GM12891 (cell line): ENCODE data around the gene GABBR2.

Source experiments
- PAX5 ChIP-seq: IDR thresholded peaks from 2 replicates; pipeline ENCODE4 v1.6.1; 2011; ENCODE audit warnings: low read length, moderate library complexity, mild to moderate bottlenecking; ENCODE audit not compliant: insufficient read depth, severe bottlenecking
- POLR2A ChIP-seq: IDR thresholded peaks from 2 replicates; pipeline ENCODE4 v1.6.1; 2011; ENCODE audit warnings: low read depth, low read length, control low read depth
- POLR2AphosphoS5 ChIP-seq: IDR thresholded peaks from 2 replicates; pipeline ENCODE4 v1.6.1; 2011; ENCODE audit warnings: low read depth, low read length, control low read depth
- TAF1 ChIP-seq: IDR thresholded peaks from 2 replicates; pipeline ENCODE4 v1.6.1; 2011; ENCODE audit warnings: low read depth, low read length, control low read depth

DNA sequence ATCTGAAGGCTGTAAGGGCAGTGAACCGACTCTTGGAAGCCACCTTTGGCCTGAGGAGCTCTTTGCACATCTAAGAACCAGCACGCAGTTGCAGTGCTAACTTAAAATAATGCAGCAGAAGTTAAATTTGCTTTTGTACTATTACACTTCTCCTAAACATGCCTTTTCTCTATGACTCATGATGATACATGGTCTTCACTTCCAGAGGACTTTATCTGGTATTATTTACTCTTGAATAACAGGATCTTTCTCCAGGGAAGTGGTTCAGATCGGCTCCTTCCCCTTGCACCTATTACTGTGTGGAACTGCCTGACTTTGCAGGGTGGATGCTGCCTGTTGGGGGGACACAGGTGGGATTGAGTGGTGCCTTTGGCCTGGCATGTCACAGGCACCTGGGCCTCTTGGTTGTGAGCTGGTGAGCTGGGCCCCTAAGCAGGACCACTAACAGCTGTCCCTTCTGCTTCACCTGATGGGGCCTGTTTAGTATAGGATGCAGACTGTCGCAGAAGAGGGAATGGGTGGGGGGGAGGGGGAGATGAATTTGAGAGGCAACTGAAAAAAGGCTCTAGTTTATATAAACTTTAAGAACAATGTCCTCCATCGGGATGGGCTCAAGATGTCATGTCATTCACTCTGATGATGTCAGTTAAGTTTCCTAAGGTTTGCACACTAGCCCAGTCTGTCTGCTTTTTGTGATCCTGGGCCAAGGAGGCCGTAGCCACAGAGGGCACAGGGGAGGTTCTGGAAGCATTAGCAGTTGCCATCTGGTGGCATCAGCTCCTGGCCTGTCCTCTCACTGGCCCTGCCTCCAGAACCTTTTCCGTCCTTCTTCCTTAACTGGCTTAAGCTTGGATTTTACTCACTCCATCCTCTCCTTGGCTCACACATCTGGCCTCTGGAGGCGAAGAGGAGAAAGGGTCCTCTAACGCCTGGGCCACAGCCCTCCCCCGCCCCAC is 33.9 kb upstream of the GABBR2 start:
- TF ChIP-seq TAF1 (no peak), POLR2AphosphoS5 (no peak), POLR2A (no peak), PAX5 (no peak)
